ENCODE measurements around the gene CD2.
A peak's percentile ranks its signal among the peaks of the same experiment; 100 is the strongest.

Gene CD2

GRCh38 chr1:116786049-116786448 lies 31.8 kb downstream of the CD2 start:
- DNase-seq: no peak

- DNase-seq: no peak
Observed at GRCh38 chr1:116791727-116792126, 37.5 kb downstream of the CD2 start.

- no peak for DNase-seq
Observed at GRCh38 chr1:116793357-116793935, 39.2 kb downstream of the CD2 start.

- no peak for DNase-seq
Observed at GRCh38 chr1:116794371-116794770, 40.1 kb downstream of the CD2 start.

- DNase-seq: no peak
Observed at GRCh38 chr1:116794804-116795481, 40.7 kb downstream of the CD2 start.

- no peak for DNase-seq
Observed at GRCh38 chr1:116795482-116795829, 41.2 kb downstream of the CD2 start.

- no peak for DNase-seq
Observed at GRCh38 chr1:116804736-116805135, 50.5 kb downstream of the CD2 start.

GRCh38 chr1:116805398-116805797 lies 51.2 kb downstream of the CD2 start:
- no peak for DNase-seq

GRCh38 chr1:116806245-116806644 lies 52.0 kb downstream of the CD2 start:
- DNase-seq: peak; percentile 85

- DNase-seq: peak; percentile 22
Observed at GRCh38 chr1:116806671-116807070, 52.4 kb downstream of the CD2 start.

GRCh38 chr1:116807394-116808199 lies 53.4 kb downstream of the CD2 start:
- peak; percentile 37 for DNase-seq

GRCh38 chr1:116808200-116808847 lies 54.1 kb downstream of the CD2 start:
- DNase-seq: no peak

GRCh38 chr1:116808848-116809508 lies 54.7 kb downstream of the CD2 start:
- peak; percentile 30 for DNase-seq

GRCh38 chr1:116811321-116811720 lies 57.1 kb downstream of the CD2 start:
- DNase-seq: no peak

- peak; percentile 38 for DNase-seq
Observed at GRCh38 chr1:116814926-116815723, 60.9 kb downstream of the CD2 start.

GRCh38 chr1:116817582-116818064 lies 63.4 kb downstream of the CD2 start:
- peak; percentile 82 for DNase-seq

Data from activated naive CD4-positive, alpha-beta T cell treated with Interleukin-2 at 50 U/mL for 16 hours (primary cell).